HG02973 (cell line): ENCODE measurements around the gene INPP4B.

Experiments used
- ATAC-seq: cut with Tn5 transposase; IDR thresholded peaks from one replicate; pipeline ENCODE4 v1.9.1; 2021; ENCODE audit warnings: moderate library complexity; ENCODE audit not compliant: unreplicated experiment

The INPP4B gene

DNA sequence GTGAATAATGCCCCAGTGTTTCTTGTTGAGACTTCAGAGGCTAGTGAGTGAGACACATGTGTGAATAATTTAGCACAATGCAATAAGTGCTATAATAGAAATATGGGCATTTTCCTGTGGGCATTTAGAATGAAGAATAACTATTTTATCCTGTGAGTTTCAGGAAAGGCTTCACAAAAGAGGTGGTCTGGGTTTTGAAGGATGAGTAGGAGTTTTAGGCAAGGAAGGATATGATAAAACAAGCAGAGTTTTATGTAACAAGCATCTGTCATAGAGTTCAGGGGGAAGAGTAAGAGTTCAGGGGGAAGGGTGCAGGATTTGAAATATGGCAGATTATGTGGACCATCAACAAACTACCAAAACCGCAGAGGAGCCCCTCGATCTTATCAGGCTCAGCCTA lies 529.2 kb downstream of the INPP4B start:
- ATAC-seq: no peak

DNA sequence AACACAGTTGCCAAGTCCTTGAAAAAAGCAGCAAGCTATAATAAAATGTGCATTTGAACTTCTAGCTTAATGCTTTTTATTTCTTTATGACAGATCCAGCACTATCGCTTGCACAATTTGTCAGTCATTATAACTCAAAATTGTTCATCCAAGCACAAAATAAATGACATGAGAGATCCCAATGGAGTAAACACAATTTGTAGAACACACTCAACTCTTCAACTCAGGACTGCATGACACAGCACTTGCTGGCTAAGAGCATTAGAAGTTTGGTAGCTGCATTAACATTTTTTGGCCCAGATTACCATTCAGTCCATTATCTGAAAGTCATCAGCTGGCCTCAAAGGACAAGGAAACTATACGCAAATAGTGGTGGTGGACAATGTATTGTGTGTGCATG lies 530.1 kb downstream of the INPP4B start:
- no peak for ATAC-seq

DNA sequence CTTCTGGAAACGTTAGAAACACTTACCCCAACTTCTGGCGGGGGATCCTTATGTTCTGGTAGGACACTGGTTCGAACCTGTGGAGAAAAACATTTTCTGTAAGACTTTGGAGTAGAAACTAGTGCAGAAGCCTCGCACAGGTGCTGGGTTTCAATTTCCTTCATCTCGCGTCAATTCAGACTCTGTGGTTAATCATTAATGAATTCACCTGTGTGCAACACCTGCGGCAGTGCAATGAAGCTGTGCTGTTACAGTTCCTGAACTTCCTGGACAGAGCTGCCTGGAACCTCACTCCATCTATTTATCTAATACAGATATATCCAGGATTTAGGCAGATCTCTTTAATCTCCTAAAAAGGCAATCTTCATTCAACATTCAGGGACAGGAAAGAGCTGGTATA lies 531.4 kb downstream of the INPP4B start:
- no peak for ATAC-seq

DNA sequence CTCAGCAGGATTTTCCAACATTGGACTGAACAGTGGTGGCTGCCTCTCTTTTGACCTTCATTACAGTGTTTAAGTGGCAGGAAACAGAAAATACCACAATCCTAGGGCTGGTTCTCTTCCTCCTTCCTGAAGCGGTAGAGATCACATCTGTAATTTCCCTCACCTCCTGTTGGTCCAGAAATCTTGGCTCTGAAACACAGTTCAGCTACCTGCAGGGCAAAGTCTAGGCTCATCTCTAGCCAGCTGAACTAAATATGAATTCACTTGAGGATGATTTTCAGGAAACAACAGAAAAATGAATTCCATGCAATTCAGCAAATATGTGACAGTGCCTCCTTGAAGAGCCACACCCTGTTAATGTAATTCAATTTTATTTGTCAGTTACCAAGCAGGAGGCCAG lies 531.9 kb downstream of the INPP4B start:
- no peak for ATAC-seq

DNA sequence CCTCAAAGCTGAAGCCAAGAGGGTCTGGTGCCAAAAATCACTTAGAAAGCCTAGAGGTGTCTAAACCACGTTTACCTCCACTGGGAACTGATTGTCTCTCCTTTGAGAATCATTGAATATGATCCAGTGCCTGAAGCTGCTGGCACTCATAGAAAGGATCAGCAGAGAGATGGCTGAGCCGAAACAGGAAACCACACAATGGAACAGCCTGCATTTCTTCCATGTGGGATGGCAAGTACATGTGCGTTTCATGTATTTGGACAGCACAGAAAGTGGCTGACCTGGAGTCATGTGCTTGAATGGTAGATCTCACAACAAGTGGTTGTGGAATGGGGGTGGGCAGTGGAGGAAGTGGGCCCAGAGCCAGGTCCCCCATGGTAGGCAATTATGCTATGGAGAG lies 533.7 kb downstream of the INPP4B start:
- ATAC-seq: no peak

- no peak for ATAC-seq
Measured at GRCh38 chr4:142311916-142312315, 534.2 kb downstream of the INPP4B start.

DNA sequence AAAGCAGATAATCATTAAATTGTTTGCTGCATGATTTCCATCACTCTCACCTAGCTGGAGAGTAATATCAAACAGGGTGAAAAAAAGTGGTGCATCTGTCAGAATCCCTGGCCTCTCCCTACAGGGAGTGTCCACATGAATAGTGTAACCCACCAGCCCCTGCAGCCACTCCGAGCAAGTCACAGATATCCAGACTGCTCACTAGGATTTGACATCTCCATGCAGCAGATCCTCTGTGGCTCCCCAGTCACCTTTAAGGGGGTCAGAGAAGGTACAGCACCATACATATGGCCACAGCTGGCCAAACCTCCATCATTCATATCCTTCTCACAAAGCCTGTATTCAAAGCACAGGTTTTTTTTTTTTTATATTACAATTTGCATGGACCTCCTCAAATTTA lies 536.3 kb downstream of the INPP4B start:
- no peak for ATAC-seq

DNA sequence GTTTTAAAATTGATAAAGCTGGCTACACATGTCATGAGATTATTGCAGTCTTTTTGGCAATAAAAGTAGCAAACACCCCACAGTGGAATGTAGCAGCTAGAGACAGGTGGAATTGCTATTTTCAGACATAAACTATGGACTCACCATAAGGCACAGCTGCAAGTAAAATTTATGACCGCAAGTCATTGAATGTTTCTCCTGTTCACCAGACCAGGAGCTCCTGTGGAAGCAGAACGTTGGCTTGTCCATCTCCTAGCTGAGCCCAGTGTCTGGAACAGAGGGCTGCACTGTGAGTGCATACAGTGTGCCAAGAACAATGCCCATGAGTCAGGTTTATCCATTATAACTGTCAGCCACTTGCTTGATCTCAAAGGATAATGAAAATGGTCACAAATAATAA lies 538.2 kb downstream of the INPP4B start:
- ATAC-seq: no peak

DNA sequence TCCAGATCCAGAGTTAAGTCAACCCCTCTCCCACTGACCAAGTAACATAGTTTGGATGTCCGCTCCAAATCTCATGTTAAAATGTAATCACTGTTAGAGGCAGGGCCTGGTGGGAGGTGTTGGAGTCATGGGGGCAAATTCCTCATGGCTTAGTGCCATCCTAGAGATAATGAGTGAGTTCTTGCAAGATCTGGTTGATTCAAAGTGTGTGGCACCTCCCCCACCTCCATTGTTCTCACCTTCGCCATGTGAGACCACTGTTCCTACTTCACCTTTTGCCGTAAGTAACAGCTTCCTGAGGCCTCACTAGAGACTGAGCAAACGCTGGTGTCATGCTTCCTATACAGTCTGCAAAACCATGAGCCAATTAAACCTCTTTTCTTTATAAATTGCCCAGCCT lies 548.8 kb downstream of the INPP4B start:
- no peak for ATAC-seq

- ATAC-seq: no peak
Measured at GRCh38 chr4:142293536-142293935, 552.6 kb downstream of the INPP4B start.

DNA sequence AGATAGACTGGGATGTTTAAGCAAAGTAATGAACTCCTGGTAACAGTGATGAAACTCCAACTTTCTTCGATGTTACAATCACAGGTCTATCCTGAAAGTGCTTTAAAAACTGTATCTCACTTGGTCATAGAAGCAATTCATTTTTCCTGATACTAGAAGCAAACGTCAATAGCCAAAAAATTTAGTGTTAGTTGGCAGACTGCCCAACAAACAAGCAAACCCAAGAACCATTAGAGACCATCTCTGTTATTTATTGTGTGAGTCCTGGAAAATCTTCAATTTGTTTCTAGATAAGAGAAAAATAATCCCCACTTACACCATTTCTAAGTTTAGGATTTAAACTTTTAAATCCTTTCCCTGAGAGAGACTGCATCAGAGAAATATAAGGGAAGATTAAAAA lies 553.9 kb downstream of the INPP4B start:
- no peak for ATAC-seq

- no peak for ATAC-seq
Measured at GRCh38 chr4:142291299-142292050, 554.6 kb downstream of the INPP4B start.

- no peak for ATAC-seq
Measured at GRCh38 chr4:142287371-142287770, 558.7 kb downstream of the INPP4B start.

DNA sequence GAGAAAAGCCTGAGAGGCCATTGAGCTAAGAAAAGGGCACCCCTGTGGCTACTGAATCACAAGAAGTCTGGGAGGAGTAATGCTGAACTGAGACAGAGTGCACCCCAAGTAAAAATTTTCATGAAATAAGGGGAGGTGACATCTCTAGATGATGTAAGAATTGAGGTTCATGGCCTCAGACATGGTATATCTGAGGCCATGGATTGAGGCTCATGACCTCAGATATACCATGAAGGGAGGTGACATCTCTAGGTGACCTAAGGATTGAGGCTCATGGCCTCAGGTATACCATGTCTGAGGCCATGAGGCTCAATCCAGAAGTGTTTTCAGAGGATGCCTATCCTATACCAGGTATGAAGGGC lies 560.9 kb downstream of the INPP4B start:
- ATAC-seq: no peak

DNA sequence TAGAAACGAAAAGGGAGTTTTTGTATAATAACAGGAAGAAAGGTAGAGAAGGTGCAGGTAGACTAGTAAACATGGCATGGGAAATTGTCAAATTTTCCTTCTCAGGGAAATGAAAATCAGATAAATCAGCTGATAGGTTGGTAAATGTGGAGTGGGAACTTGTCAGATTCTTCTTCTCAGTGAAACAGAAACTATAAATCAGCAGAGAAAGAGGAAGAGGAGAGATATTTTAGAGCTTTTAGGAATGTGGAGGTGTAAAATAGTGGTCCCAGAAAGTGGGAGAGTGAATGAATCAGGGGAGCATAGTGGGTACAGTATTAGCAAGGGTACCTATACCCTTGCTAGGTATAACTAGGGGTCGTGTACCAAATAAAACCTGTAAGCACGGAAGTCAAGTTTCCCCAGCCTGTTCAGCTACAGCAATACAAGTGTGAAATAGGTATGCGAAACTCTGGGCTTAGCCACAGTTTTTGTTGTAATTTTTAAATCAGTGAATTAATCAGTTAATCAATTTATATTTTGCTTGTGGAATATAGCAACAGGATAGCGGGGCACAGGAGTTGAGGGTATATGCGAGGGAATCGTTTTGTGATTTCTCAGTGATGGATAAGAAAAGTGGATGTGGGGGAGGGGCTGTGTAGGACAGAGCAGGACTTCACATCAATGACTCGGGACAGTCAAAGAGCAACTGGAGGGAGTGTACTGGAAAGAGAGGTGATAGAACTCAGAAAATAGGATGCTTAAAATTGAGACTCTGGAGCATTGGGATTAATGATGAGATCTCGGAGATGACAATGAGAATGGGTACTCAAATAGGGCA lies 561.5 kb downstream of the INPP4B start:
- ATAC-seq: no peak

- ATAC-seq: no peak
Measured at GRCh38 chr4:142282870-142283431, 563.1 kb downstream of the INPP4B start.

DNA sequence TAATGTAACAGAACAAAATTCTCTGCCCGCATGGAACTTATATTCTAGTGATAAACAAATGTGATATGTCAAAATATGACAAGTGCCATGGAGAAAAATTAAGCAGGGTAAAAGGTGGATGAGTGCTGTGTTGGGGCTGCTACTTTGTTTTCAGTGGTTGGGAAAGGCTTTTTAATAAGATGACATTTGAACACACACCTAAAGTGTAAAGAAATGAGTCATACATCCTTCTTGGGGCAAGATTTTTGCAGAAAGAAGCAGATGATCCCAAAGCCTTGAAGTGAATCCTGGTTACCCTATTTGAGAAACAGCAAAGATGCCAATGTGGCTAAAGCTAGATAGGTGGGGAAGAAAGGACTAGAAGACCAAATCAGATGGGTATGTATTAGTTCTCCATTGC lies 564.1 kb downstream of the INPP4B start:
- no peak for ATAC-seq

GRCh38 chr4:142278663-142279062 lies 567.4 kb downstream of the INPP4B start:
- no peak for ATAC-seq

DNA sequence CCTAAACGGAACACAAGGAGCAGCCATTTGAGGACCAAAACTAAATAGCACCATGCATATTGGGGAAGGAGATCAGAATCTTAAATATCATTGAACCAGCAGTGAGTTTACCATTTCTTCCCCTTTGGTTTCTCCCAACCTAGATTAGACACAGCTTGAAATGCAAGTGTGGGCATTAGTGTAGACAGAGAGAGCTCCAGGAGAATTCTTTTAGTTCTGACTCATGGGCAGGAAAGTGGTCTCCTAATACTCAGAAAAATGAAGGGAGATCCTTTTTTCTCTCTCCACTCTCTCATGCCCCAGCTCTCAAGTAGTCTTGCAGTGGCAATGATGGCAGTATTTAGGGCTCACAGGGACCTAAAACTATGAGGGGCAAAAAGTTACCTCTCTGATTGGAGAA lies 567.9 kb downstream of the INPP4B start:
- ATAC-seq: no peak

- ATAC-seq: no peak
Measured at GRCh38 chr4:142274137-142274536, 572.0 kb downstream of the INPP4B start.

DNA sequence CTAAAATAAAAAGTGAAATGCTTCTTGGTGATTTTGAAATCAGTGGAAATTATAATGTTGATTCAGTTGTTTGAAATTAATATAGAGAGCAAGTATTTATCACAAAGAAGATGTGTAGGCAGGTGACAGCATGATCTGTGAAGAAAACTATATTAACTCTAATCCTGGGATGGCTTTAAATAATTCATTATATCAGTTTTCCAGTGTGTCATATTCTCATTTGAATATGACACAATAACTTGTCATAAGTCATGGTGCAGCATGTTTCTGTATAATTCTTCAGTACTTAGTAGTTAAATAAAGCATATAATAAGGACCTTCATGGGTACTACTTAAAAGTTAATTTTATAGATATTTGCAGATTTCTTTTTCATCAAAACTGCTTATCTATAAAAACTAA lies 573.6 kb downstream of the INPP4B start:
- no peak for ATAC-seq

DNA sequence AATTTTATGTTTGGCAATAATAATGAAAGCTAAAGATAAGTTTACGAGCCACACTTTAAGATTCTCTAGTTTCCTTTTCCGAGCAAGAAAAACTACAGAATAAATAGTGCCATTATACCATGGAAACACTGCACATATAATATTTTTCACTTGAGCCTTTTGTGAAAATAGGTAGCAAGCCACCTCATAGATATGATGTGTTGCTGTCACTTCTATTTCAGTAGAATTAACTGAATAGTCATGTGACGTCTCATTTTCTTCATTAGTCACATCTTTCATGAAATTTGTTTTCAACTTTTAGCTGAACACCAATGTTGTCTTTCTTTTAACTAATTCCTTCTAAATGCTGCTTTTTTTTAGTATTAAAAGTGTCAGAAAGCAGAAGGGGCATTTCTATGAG lies 574.3 kb downstream of the INPP4B start:
- no peak for ATAC-seq
